Activated CD4-positive, alpha-beta T cell treated with anti-CD3 and anti-CD28 coated beads, Interleukin-10, Interleukin-2, amounts not matched to agents 100 ng/mL and 50 ng/mL, durations not matched to agents 16 hours and 8 hours (primary cell): Measurements from ENCODE around the gene SDF2L1.
"Not testable (repeated sequence)": the region's sequence is repeated elsewhere in the genome, so short reads cannot be mapped to it uniquely, and the experiment has no call there.

ENCODE experiments used
- DNase-seq: peaks from one replicate; pipeline ENCODE4 v3.0.0-alpha.2; 2020

SDF2L1 gene

DNA sequence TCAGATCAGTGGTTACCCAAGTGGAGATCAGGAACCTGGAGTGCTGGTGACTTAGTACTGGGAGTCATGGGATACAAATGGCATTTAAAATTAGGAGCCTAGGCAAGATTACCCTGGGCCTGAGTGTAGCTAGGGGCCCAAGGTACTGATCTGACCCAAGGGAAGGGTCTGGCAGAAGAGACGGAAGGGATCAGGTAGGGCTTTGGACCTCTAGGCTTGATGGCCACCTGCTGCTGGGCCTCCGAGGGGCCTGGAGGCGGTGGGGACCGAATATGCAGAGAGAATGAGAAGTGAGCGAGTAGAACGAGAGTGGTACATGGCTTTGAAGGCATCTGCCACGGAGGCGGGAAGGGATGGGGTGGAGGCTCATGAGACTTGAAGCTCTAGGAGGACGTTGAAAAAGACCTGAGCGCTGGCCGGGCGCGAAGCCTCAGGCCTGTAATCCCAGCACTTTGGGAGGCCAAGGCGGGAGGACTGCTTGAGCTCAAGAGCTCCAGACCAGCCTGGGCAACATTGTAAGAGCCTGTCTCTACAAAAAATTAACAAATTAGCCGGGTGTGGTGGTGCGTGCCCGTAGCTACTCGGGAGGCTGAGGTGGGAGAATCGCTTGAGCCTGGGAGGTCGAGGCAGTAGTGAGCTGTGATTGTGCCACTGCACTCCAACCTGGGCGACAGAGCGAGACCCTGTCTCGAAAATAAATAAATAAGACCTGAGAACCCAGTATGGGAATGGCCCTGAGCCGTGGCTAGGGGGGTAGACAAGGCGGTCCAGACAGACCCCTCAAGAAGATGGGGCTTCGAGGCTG is 23.1 kb downstream of the SDF2L1 start:
- no peak for DNase-seq

DNA sequence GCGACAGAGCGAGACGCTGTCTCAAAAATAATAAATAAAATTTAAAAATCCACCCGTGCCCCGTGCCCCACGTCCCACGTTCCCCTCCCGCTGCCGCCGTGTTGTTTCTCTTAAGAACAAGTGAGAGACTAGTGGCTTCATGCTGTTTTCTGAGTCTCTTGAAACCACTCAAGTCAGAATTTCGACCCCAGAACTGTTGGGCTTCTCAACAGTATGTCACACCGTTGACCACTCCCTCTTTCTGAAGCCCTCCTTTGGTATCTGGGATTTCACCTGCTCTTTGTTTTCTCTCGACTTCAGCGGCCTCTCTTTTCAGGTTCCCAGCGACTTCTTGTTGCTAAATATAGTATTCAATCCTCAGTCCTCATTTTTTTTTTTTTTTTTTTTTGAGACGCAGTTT is 24.7 kb downstream of the SDF2L1 start:
- no peak for DNase-seq

DNA sequence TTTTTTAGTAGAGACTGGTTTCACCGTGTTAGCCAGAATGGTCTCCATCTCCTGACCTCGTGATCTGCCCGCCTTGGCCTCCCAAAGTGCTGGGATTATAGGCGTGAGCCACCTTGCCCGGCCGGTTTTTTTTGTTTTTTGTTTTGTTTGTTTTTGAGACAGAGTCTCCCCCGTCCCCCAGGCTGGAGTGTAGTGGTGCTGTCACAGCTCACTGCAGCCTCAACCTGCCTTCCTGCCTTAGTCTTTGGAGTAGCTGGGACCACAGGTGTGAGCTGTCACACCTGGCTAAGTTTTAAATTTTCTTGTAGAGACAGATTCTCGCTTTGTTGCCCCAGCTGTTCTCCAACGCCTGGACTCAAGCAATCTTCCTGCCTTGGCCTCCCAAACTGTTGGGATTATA is 26.9 kb downstream of the SDF2L1 start:
- DNase-seq, result no peak

DNA sequence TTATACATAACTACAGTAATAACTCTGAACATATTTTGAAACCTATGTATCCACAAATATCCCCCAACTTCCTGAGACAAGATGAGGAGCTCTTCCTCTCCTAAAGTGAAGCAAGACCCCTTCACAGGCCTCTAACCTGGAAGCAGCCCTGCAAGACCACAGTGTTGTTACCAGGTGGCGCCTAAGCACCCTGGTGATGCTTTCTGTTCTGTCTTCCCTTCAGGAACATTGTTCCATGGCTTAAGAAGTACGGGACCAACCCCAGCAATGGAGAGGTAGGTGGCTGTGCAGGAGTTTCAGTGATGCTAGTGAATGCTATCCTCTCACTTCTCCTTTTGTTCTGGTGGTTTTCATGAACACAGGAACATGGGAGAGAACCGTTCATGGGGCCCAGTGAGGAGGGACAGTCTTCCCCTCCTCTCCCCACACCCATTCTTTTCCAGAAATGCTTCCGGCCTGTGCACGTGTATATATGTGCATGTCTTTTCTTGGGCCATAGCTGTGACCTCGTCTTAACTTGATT is 30.1 kb downstream of the SDF2L1 start:
- DNase-seq, result no peak

DNA sequence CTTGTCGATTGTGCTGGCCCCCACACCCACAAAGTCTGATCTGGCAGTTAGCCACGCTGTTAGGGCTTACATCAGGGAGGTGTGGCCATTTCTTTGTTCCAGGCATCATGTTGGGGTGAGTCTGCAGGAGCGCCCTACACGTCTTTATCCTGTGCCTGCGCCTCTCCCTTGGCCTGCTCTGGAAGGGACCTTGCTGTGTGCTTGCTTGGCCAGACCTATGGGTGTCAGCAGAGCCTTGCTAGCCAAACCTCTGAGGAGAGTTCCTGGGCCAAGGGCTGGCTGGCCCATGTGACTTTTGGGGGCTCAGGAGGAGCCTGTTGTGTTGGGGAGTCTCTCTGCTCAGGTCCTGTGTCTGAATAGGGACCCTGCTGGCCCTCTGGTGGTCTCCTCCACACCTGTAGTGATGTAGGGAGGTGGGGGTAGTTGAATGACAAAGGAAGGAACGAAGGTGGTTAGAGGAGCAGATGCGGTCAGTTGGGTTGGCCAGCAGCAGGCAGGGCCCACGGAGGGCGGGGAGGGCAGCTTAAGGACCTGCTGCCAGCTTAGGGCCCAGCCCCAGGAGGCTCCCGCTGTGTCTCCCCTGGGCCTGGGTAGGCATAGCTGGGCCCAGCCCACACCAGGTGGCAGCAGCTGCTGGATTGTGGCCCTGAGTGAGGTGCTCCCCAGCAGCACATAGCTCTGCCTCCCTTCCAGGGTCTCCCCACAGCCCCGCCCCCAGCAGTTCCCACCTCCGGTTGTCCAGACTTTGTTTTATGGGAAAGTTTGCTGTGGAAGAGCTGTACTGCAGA is 31.6 kb downstream of the SDF2L1 start:
- no peak for DNase-seq

DNA sequence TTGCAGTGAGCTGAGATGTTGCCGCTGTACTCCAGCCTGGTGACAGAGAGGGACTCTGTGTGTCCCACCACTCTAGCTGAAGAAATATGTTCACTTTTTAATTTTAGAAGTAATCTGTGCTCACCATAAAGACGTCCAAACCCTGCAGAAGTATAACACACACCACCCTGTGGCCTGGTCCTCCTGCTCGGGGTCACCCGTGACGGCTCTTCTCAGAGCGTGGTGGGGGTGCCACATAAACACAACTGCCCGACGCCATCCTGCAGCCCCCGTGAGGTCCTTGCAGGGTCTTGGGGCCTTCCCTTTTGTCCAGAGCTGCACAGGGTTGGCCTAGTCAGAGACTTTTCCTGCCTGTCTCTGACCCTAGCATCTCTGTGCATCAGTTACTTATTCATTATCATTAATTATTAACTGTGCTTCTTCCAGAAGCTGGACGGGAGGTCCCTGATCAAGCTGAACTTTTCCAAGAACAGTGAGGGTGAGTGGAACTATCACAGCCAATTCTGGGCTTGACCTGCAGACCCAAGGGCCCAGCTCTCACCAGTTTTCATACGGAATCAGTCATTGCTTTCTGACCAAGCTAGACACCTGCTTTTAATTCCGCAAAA is 32.6 kb downstream of the SDF2L1 start:
- DNase-seq, result no peak

DNA sequence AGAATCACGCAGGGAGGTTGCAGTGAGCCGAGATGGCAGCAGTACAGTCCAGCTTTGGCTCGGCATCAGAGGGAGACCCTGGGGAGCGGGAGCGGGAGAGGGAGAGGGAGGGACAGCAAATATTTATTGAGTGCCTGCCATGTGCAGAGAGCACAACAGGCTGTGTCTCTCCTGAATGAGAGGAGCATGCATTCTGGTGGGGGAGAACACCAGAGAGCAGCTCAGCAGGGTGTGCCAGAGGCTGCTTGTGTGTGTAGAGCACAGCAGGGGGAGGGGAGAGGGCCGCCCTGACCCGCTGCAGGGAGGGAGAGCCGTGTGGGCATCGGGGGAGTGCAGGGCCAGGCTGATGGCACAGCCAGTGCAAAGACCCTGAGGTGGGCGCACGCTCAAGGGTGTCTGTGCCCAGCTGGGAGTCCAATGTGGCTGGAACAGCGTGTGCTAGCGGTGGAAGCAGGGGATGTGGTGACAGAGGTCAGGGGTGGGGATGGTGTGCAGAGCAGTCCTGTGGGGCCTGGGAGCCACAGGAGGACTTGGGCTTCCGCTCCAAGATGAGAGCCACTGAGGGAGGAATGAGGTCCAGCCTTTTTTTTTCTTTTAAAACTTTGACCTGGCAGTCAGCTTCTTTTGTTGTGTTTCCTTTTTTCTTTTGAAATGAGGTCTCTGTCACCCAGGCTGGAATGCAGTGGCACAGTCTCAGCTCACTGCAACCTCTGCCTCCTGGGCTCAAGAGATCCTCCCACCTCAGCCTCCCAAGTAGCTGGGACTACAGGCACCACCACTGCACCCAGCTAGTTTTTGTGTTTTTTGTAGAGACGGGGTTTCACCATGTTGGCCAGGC is 35.7 kb downstream of the SDF2L1 start:
- DNase-seq, result no peak

DNA sequence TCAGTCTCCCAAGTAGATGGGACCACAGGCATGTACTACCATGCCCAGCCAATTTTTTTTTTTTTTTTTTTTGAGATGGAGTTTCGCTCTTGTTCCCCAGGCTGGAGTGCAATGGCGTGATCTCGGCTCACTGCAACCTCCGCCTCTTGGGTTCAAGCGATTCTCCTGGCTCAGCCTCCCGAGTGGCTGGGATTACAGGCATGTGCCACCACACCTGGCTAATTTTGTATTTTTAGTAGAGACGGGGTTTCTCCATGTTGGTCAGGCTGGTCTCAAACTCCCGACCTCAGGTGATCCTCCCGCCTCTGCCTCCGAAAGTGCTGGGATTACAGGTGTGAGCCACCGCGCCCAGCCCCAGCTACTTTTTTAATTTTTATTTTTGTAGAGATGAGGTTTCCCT is 36.7 kb downstream of the SDF2L1 start:
- not testable (repeated sequence) for DNase-seq

DNA sequence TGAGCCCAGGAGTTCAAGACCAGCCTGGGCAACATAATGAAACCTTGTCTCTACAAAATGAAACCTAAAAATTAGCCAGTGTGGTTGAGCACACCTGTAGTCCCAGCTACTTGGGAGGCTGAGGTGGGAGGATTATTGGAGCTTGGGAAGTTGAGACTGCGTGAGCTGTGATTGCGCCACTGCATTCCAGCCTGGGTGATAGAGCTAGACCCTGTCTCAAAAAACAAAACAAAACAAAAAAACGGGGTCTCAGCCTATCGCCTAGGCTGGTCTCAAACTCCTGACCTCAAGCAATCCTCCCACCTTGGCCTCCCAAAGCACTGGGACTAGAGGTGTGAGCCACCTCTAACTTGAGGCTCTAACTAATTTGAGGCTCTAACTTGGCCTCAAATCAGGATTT is 37.3 kb downstream of the SDF2L1 start:
- DNase-seq, result no peak

DNA sequence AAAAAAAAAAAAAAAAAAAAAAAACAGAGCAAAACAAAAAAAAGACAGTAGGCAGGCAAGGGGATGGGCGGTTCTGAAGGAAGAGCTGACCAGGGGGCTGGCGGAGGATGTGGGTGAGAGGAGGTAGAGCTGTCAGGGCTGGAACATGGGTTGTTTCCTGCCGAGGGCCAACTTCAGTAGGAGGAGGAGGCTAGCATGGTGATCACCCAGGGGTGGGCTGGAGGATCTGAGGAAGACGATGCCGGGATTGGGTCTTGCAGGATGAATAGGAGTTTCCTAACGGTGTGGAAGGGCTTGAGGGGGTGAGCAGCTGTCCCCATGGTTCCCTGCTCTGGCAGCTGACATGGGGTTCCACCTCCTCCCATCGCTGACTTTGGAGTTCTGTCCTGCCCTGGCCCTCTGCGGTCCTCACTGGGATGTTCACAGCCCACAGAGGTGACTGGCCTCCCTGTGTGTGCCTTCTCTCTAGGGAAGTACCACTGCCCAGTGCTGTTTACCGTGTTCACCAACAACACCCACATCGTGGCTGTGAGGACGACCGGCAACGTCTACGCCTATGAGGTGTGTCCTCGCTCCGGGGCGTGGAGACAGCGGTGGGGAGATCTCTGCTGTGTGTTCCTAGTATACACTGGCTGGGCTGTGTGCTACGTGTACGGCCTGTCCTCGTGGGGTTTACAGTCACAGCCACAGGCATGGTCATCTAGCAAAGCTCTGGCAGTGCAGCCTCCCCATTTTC is 38.9 kb downstream of the SDF2L1 start:
- DNase-seq, result no peak

DNA sequence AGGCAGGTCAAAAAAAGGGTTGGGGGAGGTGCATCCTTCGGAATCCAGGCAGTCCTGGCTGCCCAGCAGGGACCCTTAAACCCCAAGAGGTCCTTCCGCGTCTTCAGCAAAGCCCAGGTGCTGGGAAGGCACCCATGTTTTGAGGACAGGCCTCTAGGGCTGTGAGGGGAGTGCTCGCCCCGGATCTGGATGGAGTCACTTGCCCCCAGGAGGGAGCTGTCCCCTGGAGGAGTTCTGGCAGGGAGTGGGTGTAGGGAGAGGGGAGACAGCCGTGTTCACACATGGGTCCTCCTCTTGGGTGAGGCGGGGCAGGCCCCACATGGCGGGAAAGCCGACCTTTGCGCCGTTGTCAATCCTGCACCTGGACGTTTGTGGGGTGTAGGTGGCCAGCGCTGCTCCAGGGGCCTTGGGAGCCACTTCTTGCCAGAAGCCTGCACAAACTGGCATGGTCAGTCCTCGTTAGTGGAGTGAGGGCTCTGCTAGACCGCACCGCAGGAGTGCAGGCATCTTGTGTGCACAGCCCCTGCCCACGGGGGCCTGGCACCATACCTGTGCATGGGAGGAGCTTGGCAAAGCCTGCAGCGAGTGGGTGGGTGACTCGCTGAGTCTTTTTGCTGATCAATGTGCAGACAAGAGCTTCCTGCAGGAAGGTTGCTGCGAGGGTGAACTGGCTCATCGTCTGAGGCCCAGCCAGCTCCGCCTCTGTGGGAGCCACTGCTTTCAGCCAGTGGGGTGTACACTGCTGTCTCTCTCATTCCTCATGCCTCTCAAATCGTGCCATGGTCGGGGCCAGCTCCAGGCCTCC is 39.7 kb downstream of the SDF2L1 start:
- DNase-seq, result no peak

DNA sequence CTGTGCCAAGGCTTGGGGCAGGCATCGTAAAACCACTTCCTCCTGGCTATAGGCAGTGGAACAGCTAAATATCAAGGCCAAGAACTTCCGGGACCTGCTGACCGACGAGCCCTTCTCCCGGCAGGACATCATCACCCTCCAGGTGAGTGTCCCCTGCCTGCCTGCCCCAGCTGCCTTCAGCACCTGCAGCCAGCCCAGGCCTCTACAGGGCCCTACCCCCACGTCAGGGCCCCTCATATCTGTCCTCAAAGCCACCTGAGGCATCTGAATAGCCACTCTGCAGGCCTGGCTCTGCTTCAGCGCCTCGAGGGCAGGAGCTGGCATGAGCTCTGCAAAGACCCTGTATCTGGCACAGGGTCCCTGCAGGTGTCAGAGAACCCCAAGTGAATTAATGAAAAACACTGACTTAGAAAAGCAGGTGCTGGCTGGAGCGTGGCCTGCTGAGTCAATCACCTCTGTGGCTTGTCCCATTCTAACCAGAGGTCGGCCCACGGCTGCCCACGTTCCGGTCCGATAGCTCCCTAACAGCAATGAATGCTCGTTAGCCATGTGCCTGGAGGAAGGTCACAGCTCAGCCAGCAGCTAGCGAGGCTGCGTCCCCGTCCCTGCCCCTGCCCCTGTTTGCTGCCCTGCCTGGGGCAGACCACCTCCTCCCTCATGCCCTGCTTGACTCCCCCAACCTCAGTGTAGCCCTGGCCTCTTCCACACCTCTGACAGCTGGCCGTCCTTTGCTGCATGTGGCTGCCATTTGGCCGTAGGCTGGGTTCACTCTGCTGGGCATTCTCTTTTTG is 40.5 kb downstream of the SDF2L1 start:
- DNase-seq, result no peak

DNA sequence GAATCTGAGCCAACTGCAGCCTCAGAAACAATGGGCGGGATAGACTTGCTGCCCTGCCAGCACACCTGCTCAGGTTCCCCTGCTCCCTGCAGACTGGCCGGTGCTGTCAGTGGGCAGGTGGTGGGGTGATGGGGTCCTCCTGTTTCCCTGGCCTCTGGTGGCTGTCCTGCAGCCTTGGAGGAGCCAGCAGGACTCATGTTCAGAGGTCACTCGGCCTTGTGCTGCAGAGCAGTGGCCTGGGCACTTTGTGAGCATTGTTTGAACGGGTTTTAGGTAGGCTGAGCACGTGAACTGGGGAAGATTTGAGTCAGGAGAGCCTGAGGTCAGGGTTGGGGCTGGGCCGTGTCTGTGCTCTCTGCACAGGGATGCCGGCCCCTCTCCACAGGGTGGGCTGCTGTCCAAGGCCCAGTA is 41.3 kb downstream of the SDF2L1 start:
- DNase-seq, result no peak

DNA sequence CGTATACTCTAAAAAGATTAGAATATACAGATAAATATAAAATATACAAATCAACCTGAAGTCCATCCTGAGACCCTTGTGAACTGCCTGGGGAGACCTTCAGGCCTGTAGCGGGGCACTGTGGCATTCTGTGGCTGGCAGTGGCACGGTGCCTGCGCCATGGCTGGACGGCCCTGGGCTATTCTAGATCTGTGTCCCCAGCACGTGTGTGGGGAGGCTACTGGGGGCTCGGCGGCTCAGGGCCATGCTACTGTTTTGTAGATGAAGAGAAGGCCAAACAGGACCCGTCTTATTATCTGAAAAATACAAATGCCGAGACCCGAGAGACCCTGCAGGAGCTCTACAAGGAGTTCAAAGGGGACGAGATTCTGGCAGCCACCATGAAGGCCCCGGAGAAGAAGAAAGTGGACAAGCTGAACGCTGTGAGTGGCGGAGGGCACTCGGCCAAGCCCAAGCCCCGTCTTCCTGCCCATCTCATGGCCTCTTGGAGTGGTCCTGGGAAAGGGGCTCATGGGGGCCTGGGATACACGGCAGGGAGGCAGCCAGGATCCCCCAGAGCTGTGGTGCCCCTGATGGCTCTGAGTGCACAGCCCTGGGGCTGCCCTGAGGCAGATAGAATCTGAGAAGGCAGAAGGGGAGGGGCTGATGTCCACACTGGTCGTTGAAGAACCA is 42.5 kb downstream of the SDF2L1 start:
- DNase-seq, result no peak

DNA sequence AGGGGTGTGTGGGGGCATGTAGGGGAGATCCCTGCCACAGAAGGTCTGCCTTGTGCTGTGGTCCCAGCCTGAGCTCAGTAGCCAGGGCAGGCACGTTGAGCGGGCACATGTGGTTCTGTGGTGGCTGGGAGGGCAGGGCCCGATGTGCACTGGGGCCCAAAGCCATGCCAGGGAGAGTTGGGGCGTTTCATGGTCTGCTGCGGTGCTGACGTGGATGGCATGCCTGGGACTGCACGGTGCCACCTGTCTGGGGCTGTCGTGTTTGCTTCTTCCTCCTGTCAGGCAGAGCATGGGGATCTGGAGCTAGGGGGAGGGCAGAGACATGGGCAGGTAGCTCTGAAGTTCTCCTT is 43.0 kb downstream of the SDF2L1 start:
- no peak for DNase-seq

DNA sequence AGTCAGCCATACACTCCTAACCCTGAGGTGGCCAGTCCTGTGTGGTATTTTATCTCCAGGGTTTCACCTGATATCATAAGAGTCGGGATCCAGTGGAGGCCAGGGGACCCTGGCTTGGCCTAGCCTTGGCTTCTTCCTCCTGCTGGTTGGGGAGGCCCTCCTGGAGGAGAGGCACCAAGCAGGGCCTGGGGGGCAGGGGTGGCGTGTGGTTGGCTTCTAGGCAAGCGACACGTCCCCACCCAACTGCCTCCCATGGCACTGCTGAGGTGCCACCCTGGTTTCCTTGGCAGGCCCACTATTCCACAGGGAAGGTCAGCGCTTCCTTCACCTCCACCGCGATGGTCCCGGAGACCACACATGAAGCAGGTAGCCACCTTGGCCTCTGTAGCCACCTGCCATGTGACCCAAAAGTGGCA is 44.1 kb downstream of the SDF2L1 start:
- DNase-seq, result no peak

DNA sequence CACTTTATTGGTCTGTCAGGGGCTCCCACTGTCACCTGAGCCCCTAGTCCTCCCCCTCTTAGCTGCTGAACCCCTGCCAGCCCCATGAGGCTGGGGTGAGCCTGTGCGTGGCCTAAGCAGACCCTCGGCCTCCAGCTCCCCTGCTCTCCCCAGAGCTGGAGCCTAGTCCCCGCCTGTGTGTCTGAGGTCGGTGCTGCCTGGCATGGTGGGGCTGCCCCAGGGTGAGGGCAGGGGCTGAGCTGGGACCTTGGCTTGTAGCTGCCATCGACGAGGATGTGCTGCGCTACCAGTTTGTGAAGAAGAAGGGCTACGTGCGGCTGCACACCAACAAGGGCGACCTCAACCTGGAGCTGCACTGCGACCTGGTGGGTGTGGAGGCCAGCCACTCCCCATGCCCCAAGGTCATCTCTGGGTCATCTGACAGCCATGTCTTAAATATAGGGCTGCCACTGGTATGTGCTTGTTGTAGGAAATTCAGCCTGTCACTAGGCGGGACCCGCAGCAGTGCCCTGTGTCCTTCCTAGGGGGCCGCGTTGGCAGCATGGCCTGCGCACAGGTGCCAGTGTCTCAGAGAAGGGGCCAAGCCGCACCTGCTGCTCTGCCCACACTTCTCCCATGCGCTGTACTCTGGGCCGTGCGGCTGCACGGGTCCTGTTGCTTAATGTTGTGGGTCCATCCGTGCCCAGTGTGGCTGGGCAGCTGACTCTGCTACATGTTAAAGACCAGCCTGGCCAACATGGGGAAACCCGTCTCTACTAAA is 44.7 kb downstream of the SDF2L1 start:
- DNase-seq, result no peak

DNA sequence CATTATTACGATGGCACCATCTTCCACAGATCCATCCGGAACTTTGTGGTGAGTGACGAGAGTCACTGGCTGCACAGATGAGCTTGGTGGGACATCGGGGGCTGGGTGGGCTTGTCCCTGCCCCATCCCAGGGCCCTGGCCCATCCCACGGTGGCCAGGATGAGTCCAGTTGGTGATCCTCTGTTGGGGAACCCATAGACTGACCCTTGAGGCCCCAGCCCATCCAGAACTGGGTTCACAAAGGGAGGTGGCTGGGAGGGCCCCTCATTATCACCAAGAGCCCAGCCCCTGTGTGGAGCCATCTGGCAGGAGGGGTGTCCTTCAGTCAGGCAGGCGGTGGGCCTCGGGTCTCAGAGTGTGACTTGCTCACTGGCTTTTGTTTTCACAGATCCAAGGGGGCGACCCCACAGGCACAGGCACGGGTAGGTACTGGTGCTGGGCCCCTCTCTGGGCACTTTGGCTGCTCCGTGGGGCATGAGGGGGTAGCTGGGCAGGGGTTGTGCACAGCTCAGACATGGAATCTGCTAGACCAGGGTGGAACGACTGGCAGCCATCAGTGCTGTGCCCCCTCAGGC is 45.7 kb downstream of the SDF2L1 start:
- DNase-seq, result no peak

DNA sequence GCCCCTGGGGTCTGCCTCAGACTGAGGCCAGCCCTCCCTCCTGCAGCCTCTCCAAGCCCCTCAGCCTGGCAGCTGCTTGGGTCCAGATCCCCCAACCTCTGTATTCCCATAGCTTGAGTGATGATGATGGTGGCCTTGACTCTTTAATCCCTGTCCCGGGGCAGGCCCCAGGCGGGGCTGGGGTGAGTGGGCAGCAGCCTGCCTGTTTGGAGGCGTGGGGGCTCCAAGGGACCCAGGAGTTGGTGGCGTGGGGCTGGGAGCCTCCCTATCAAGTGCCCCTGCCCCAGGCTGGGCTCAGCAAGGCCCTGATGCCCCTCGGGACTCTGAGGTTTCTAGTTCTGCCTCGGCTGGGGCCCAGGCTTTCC is 46.2 kb downstream of the SDF2L1 start:
- DNase-seq, result no peak
